ENCODE data around the gene ZIC3.
"Not testable (repeated sequence)": the region's sequence is repeated elsewhere in the genome, so short reads cannot be mapped to it uniquely, and the experiment has no call there.

Gene ZIC3

GRCh38 chrX:137565921-137566745, at the start of gene ZIC3:
Gene ZIC3, plus strand, starts transcription at chrX:137566127. Its CDS starts 565 bp downstream, at chrX:137566692.
- DNase-seq = peak; percentile 40

GRCh38 chrX:137519459-137519858, 46.5 kb upstream of the ZIC3 start:
- no peak for DNase-seq

- no peak for DNase-seq
These were observed 19.9 kb upstream of the ZIC3 start for GRCh38 chrX:137545711-137546651.

- no peak for DNase-seq
These were observed 18.6 kb upstream of the ZIC3 start for GRCh38 chrX:137547291-137547690.

GRCh38 chrX:137548261-137548660, 17.7 kb upstream of the ZIC3 start:
- DNase-seq = no peak

- DNase-seq = no peak
These were observed 16.9 kb upstream of the ZIC3 start for GRCh38 chrX:137549073-137549472.

GRCh38 chrX:137549851-137550664, 15.9 kb upstream of the ZIC3 start:
- no peak for DNase-seq

GRCh38 chrX:137550665-137551261, 15.2 kb upstream of the ZIC3 start:
- DNase-seq = no peak

GRCh38 chrX:137552098-137552497, 13.8 kb upstream of the ZIC3 start:
- not testable (repeated sequence) for DNase-seq

- no peak for DNase-seq
These were observed 3.8 kb upstream of the ZIC3 start for GRCh38 chrX:137562096-137562495.

- DNase-seq = no peak
These were observed 2.0 kb upstream of the ZIC3 start for GRCh38 chrX:137563681-137564651.

- DNase-seq = no peak
These were observed 516 bp upstream of the ZIC3 start for GRCh38 chrX:137565318-137565904.

- DNase-seq = no peak
These were observed 1.1 kb downstream of the ZIC3 start for GRCh38 chrX:137566746-137567679.

- no peak for DNase-seq
These were observed 1.8 kb downstream of the ZIC3 start for GRCh38 chrX:137567682-137568232.

GRCh38 chrX:137568741-137569469, 3.0 kb downstream of the ZIC3 start:
- no peak for DNase-seq

- no peak for DNase-seq
These were observed 3.6 kb downstream of the ZIC3 start for GRCh38 chrX:137569470-137569891.

GRCh38 chrX:137573324-137574101, 7.6 kb downstream of the ZIC3 start:
- DNase-seq = no peak
